GM08714 (cell line): ENCODE results near the gene ZNF24.

Source experiments
- H3K4me3 ChIP-seq: fragments of 200-500 bp; sonication (Bioruptor generic); 2 replicates; pipeline ENCODE4 v1.5.1; 2014; ENCODE audit warnings: mild to moderate bottlenecking, low read length, inconsistent platforms
- ZNF274 ChIP-seq: IDR thresholded peaks from 2 replicates; pipeline ENCODE4 v1.6.1; 2012; ENCODE audit warnings: mild to moderate bottlenecking, low read depth, low read length

ZNF24 gene

DNA sequence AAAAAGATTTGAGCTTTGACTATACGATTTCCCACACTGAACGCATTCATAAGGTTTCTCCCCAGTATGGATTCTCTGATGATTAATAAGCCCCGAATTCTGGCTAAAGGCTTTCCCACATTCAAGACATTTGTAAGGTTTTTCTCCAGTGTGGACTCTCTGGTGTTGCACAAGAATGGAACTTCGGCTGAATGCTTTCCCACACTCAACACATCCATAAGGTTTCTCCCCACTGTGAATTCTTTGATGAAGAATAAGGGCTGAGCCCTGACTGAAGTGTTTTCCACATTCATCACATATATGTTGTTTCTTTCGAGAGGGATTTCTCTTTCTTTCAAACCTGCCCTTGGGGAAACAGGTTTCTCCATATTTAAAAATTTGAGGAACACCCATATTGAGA lies 6.9 kb downstream of the ZNF24 start:
- H3K4me3 ChIP-seq: no peak overlapping the region
- no peak for TF ChIP-seq ZNF274

DNA sequence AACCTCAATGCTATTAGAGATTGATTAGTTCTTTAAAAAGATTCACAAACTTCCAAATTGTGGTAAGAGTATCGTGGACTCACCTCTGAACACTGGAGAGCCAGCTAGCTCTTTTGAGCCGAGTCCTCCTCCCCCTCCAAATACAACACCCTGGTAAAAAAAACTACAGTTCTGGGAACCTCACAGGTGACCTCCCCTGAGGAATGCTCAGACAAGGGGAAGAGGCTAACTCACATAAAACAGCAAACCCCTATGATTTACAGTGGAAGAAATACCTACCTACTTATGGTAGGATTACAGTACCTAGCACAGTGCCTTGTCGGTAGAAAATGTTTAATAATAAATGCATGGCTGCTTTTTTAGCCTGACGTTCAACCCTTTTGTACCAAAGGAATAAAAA lies 8.4 kb downstream of the ZNF24 start:
- TF ChIP-seq ZNF274: no peak

DNA sequence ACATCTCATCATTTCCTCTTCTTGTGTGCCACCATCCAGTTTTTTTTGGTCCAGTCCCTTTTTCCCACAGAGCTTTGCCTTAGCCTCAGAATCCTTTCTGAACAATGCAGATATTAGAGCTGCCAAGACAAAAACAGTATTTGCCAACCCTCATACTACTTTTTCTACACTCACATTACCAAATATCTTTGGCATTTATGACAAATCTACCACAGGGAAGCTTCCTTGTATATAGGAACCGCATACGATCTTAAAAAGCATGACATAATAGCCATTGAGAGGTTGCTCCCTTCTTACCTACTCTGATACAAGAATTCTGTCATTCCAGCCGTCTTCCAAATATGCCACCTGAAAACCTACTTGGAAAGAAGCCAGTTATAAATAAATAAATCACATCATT lies 9.4 kb downstream of the ZNF24 start:
- no peak overlapping the region for H3K4me3 ChIP-seq
- no peak for TF ChIP-seq ZNF274

More for the DNA sequence above, 8.4 kb downstream of the ZNF24 start:
- H3K4me3 ChIP-seq: no peak overlapping the region

DNA sequence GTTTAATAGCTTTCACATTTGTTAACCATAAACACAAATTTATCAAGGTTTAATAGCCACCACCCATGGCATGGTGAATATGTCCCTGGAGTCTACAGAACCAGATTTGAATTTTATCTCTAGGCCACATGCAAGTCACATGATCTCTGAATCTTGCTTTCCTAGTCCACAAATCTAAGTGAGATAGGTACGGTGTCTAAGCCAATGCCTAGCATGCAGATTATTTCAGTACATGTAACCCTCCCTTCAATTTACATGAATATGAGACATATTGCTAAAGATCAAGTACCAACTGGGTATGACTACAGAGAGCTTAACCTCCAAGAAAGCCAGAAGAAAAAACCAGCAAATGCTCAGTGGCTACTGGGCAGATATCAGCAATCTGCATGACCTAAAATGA lies 10.0 kb downstream of the ZNF24 start:
- H3K4me3 ChIP-seq: no peak overlapping the region
- TF ChIP-seq ZNF274: no peak

DNA sequence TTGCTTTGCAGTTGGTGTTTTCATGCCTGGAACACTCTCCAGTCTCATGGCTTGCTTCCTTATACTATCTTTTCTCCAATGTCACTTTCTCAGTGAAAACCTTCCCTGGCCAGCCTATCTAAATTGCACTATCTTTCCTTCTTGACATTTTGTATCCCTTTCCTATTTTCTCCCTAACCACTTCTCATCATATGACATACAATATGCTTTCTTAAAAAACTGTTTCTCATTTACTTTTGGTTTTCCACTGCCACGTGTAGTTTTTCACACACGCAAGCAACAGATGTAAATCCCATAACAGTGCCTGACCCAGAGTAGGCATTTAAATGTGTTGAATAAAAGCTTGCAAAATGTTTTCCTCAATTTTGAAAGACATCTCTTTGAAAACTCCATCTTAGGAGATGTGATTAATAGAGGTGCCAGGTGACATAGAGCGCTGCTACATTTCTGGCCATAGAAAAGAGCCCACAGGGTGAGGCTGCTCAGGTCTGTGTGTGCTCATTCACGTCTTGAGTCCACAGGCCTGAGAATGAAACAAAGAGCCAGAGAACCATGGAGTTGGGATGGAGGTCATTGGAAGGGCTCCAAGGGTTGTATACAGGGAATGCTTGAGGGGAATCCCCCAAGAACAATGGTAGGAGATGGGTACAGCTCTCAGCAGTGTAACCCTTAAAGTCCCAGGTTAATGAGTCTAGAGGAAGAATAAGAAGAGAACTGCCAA lies 12.7 kb downstream of the ZNF24 start:
- no peak for TF ChIP-seq ZNF274
- H3K4me3 ChIP-seq: no peak overlapping the region

DNA sequence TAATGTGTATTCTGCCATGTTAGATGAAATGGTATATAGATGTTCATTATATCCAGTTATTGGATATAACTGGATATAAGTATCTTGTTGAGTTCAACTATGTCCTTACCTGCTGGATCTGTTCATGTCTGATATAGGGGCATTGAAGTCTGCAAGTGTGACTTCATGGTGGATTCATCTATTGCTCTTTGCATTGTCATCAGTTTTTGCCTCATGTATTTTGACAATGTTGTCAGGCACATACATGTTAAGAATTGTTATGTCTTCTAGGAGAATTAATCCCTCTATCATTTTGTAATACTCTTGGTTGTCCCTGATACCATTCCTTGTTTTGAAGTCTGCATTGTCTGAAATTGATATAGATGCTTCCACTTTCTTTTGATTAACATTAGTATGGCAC lies 15.4 kb downstream of the ZNF24 start:
- TF ChIP-seq ZNF274: no peak
- no peak overlapping the region for H3K4me3 ChIP-seq

DNA sequence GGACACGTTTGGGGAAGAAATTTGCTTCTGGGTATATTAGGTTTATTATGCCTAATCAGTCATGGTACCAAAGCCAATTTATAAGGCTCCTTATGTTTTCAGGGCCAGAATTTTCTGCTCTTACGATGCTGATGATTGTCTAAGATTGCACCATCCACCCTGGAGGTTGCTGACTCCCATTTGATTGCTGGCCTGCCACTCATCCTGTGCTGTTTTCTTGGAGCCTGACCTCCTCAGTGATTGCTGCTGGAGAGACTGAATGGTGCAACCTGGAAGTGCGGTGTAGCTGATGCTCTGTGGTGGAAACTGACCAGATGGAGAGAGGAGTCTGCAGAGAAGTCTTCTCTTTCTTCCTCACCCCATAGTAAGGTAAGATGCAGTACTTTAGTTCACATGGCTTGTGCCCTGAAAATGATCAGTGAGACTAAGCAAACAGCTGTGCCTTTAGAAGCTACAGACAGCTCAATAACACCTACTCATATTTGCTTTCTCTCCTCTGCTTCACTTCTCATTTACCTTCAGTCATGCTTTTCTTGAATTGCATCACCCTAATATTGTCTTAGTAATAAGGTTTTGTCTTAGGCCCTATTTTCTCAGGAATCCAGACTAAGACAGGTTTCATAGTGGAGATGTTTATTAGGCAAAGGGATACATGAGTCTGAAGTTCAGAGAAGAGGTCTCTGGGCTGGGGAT lies 17.4 kb downstream of the ZNF24 start:
- no peak overlapping the region for H3K4me3 ChIP-seq
- no peak for TF ChIP-seq ZNF274

DNA sequence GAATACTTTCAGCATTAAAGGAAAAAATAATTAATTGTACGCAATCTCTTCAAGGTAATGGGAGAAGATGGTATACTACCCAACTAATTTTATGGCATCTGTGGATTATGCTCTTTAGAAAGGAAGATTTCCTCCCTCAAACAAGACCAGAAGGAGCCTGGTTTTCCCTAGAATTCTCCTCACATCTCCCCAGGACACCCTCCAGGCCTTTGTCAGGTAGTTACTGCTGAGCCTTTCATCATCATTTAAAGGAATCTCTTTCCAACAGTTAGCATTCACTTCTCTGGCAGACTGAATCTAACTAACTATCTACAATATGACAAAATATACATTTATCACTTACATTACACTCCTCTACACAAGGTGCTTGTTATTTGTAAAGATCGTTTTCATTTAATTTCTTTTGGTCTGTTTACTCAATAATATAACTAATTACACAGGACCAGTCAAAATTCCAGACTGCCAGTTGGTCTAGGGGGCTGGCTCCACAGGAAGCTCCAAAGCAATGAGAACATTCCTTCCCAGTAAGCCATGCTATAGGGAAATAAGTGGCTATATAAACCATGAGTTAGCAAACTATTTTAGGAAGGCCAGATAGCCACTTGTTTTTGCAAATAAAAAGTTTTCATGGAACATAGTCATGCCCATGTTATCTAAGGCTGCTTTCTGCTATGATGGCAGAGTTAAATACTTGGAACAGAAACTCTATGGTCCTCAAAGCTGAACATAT lies 19.1 kb downstream of the ZNF24 start:
- TF ChIP-seq ZNF274: no peak
- H3K4me3 ChIP-seq: no peak overlapping the region

DNA sequence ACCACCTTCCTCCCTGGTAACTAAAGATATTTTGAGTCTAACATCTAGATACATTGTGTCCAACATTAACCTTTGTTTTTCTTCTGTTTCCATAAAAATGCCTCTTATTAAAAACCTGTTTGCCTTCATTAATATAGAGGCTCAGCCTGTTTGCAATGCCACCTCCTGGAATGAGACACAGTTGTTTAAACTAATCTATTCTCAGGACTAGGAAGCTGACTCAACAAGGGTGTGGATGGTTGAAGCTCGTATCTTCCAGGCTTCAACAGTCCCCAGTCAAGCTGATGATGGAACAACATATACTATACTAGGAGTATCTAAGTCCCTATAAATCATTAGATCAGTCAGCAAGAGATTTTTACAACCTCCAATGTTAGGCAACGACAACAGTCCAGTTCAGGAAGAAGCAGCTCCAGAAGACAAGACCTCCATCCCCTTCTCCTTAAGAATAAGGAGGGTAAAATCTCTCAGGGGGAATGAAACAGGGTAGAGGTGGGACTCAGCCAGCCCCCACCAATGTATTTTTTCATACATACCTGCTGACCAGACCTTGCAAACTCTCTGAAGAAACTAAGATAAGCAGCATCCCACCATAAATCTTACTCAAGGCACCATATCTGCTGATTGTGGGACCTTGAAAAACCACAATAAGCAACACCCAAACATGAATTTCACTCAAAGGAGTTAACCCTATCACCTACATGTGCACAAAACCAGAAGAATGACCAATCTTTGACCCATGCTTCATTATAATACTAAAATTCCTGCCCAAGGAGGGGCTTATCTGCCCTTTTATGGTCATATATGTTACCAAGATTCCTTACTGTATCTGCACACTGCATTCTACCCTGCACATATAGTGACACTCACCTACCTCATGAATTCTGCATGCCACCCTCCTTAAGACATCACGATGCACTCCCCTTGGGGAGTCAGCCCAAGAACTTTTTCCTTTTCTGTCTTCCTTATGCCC lies 21.4 kb downstream of the ZNF24 start:
- no peak overlapping the region for H3K4me3 ChIP-seq
- TF ChIP-seq ZNF274: no peak

DNA sequence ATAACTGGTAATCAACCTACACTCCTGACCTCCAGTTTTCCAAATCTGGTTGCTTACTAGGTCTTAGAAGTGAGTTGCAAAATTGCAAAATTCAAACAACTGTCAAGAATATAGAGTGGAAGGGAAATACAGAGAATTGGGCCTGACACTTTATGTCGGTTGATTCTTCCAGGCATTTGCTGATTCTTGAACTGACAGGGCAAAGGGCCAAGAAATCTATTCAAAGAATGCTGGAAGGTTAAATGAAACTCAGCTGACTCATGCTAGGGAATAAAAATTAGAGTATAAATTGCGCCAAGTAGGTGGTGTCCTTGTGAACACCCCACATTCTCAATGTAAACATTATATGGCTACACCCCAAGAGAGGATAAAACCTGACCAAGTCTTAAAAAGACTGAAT lies 32.7 kb downstream of the ZNF24 start:
- TF ChIP-seq ZNF274: no peak
- H3K4me3 ChIP-seq: no peak overlapping the region

DNA sequence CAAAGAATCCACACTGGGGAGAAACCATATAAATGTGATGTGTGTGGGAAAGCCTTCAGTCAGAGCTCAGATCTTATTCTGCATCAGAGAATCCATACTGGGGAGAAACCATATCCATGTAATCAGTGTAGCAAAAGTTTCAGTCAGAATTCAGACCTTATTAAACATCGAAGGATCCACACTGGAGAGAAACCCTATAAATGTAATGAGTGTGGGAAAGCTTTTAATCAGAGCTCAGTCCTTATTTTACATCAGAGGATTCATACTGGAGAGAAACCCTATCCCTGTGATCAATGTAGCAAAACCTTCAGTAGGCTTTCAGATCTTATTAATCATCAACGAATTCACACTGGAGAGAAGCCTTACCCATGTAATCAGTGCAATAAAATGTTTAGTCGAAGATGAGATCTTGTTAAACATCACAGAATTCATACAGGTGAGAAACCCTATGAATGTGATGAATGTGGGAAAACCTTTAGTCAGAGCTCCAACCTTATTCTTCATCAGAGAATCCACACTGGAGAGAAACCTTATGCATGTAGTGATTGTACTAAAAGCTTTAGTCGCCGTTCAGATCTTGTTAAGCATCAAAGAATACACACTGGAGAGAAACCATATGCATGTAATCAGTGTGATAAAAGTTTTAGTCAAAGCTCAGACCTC lies 37.5 kb downstream of the ZNF24 start:
- no peak overlapping the region for H3K4me3 ChIP-seq
- peak; percentile 88 for TF ChIP-seq ZNF274

DNA sequence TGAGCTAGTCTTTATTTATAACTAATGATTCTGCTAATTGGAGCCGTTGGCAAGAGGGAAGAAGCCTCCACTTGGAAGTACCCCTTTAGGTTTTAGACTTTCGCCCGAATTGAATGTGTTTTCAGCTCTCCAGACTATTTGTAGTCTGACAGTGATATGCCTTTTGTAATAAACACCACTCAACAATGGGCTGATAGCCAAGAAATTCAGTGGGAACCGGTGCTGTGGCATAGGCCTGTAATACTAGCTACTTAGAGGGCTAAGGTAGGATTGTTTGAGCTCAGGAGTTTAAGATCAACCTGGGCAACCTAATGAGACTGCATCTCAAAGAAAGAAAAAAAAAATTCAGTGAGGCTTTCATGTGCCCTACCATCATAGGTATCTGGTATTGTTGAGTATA lies 40.6 kb downstream of the ZNF24 start:
- no peak for TF ChIP-seq ZNF274
- no peak overlapping the region for H3K4me3 ChIP-seq

DNA sequence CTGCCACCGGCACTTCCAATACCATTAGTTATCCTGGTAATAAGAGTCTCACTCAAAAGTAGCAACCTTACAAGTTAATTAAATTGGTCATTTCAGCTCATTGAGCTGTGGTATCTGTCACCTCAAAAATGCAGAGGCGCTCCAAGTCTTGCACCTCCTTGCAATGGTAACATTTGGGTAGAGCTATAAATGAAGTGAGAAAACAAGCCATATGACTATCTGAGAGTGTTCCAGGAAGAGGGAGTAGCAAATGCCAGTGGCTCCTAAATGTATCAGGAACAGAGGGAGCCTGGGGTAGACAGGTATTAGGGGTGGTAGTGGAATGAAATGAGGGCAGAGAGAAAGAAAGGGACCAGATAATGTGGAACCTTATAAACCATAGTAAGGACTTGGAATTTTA lies 48.2 kb downstream of the ZNF24 start:
- TF ChIP-seq ZNF274: no peak
- H3K4me3 ChIP-seq: no peak overlapping the region

DNA sequence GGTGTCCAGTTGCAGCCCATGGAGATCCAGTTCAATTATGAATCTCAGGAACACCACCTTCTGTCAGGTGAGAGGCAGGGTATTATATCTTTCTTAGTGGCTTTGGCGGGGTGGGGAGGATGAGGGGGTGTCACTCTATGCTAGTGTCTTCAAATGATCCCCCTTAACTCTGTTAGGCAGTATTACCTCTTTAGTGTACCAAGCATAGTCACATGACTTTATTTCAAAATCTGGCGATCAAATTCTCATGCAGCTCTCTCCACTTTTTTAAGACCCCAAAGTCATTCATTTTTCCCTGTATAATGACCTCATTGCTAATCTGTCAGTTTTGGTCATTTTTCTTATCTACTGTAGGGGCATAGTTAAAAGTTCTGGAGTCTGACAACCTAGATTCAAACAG lies 53.1 kb downstream of the ZNF24 start:
- TF ChIP-seq ZNF274: no peak
- H3K4me3 ChIP-seq: peak overlapping the region; percentile 83
